GM21717 (cell line): ENCODE results near the gene SMARCAL1.

ENCODE experiments used
- ATAC-seq: cut with Tn5 transposase; IDR thresholded peaks from one replicate; pipeline ENCODE4 v1.9.1; 2021; ENCODE audit warnings: mild to moderate bottlenecking, moderate library complexity; ENCODE audit not compliant: unreplicated experiment

The SMARCAL1 gene

DNA sequence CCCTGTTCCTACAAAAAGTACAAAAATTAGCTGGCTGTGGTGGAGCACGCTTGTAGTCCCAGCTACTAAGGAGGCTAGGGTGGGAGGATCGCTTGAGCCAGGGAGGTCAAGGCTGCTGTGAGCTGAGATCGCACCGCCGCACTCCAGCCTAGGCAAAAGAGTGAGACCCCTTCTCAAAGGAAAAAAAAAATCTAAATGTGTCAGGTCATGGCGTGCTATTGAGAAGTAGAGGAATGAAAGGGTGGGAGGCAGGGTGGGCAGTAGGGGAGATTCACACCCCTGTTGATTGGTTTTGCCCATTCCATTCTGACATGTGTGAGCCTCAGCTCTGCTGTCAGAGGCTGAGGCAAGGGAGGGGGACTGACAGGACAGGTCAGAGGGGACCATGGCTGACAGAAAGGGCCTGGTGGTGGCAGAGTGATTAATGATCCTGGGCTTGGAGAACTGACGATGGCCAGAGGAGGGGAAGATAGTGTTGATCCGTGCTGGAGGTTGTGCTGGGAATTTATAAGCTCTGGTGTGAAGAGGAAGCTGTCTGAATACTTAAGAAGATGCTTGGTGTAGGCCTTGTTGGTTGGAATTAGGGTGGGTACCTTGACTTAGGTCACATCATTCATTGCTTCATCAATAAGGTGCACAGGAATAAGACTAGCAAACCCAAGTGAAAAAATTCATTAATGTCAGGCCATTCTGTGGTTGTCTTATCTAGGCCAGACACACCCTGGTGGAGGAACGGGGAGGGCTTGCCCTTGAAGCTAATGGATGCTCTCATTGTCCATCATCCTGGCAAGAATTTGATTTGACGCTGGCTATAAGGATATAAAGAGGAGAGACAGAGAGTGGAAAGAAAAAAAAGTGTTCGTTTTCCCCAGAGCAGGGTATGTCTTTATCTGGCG, 19.1 kb upstream of the SMARCAL1 start:
- no peak for ATAC-seq

DNA sequence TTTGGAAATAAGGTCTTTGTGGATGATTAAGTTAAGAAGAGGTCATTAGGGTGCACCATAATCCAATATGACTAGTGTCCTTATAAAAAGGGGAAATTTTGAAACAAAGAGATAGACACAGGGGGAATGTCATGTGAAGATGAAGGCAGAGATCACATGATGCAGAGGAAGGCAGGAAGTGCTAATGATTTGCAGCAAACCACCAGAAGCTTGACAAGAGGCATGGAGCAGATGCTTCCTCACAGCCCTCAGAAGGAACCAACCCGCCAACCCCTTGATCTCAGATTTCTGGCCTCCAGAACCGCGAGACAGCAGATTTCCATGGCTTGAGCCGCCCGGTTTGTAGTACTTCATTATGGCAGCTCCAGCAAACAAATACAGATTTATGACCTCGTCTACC, 17.4 kb upstream of the SMARCAL1 start:
- ATAC-seq: no peak

DNA sequence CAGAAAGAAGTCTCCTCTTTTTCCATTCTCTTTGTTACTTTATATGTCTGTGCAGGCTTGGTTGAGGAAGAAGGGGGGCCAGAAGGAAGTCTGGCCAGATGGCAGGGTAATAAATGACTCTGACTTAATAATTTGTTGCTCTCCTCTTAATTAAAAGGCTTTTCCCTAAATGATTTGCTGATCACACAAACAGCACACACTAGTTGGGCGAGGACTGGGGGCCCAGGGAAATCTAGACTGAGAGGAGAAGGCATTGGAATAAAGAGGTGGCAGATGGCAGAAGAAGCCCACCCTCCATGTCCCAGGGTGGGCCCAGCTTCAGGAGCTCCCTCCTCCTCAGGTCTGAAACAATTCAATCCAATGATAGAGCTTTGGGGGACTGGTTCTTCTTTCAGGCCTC, 12.7 kb upstream of the SMARCAL1 start:
- no peak for ATAC-seq

DNA sequence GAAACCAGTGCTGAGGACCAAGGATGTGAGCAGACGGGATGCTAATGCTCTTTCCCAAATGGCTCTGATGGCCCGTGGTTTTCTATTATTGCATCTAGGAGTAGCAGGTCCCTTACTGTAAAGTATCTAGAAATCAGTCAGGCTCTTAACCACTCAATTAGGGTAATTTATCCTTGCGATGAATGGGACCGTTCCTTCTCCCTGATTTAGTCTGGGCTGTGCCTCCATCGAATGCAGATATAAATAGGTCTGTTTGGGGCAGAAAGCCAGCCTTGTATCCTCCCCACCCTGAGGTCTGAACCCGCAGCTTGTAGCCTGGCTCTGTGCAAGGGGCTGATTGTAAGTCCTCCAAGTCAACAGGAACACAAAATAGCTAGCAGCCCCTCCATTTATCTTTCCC, 9.5 kb upstream of the SMARCAL1 start:
- ATAC-seq: no peak

DNA sequence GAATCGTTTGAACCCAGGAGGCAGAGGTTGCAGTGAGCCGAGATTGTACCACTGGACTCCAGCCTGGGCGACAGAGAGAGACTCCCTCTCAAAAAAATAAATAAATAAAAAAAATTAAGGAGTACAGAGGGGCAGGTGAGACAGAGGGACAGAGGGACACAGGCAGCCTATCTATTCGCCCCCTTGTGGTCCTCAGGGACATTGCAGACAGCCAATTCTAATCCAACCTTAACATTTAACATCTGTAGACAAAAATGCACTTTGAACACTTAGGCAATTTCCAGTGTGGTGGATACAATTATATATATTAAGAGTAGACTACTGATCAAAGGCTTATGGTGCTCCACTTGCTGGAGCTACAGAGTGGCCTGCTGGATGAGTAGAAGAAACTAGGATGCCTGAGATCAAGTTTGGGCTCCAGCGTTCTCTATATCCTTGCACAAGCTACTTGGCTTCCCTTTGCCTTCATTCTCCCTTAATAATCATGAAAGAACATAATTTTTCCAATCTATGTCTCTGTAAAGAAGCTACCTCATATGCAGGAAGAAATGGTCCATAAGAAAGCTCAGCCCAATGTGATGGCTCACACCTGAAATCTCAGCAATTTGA, 8.2 kb upstream of the SMARCAL1 start:
- no peak for ATAC-seq

DNA sequence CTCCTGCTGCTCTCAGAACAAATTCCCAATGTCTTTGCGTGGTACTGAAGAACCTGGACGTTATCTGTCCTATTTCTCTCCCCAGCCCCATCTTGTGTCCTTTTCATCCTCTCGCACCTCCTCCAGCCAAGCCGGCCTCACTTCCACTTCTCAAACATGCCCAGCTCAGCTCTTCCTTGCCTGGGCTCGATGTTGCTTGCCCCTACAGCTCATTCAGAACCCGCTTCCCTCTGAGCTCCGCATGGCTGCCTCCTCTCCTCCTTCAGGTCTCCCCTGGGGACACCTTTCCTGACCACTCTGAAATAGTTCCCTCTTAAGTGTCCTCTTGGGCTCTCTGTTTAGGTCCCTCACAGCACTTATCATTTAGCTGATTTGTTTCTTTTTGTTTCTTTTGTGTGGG, 6.7 kb upstream of the SMARCAL1 start:
- no peak for ATAC-seq

DNA sequence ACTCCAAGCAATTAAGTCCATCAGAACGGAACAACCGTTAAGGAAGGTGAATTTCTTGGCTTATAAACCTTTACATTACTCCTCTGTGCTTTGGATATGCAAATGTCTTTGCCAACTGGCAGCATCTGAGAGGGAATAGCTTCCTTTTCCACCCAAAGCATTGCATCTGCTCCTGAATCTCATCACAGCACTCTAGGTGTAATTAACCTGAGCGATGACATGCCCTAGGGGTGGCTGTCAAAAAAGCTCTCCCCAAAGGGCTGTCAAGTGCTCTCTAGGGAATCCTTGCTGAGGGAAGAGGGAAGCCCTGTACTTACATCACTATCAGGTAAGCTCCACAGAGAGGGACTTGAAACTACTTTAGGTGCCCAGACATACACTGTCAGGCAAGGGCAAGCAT, 5.5 kb upstream of the SMARCAL1 start:
- ATAC-seq: no peak

DNA sequence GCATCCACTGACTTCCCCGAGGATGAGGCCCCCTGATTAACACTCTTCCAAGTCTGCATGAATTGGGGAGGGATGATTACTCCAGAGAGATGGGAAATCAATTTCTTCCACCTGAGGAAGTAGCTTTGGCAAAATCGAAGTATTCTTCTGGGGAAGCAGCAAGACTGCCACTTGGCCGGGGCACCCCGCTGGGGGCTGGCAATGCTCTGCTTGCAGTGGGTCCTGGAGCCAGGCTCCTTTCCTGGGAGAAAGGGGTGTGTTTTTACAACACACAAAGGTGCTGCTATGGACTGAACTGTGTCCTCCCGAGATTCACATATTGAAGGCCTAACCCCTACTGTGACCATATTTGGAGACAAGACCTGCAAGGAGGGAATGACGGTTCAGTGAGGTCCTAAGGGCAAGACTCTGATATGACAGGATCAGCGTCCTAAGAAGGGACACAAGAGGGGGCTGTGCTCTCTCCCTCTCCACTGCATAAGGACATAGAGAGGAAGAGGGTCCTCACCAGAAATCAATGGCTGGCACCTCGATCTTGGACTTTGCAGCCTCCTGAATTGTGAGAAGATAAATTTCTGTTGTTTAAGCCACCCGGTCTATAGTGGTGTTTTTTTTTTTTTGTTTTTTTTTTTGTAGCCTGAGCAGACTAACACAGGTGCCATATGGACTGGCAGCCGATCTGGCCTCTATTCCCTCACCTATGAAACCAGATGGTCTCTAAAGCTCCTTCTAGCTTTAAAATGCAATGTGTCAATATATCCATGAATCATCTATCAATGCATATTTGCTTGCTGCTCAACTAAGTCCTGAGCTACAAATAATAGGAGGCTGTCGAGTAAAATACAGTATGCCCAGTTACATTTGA, 3.6 kb upstream of the SMARCAL1 start:
- ATAC-seq: no peak

DNA sequence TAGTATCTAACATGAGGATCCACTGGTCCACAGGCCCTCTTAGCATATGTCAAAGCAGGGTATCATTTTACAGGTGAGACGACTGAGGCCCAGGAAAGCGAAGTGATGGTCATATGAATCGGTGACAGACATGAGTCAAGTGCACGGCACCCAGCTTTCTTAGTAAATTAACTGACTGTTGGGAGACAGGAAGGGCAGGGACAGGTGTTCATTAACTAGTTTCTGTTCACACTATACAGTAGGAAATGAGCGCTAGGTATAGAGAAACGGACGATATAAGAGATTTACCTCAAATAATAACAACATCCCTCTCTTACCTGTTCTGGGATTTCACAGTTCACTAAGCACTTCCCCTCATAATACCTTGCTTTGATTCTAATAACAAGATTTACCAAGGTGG, 1.7 kb upstream of the SMARCAL1 start:
- no peak for ATAC-seq

DNA sequence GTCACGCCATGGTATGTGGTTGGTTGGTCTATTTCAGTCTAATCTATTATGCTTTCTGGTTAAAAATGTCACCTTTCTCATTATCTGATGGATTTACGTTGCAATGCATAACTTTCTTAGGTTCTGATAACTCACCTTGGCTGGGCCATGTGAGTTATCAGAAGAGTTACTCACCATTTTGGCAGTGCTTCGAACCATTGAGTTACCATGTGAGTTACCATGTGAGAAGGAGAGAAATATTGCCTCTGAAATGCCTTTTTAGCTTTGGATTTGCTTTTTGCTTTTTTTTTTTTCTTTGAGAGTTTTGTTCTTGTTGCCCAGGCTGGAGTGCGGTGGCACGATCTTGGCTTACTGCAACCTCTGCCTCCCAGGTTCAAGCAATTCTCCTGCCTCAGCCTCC, 1.6 kb downstream of the SMARCAL1 start:
- ATAC-seq: no peak

DNA sequence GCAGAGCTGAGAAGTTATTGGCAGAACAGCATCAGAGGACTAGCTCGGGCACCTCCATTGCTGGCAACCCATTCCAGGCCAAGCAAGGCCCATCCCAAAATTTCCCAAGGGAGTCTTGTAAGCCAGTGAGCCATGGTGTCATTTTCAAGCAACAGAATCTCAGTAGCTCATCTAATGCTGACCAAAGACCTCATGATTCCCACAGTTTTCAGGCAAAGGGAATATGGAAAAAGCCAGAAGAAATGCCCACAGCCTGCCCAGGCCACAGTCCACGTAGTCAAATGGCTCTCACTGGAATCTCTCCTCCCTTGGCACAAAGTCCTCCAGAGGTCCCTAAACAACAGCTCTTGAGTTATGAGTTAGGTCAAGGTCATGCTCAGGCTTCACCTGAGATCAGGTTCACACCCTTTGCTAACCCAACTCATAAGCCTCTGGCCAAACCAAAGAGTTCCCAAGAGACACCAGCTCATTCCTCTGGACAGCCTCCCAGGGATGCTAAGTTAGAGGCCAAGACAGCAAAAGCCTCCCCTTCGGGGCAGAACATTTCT, 2.6 kb downstream of the SMARCAL1 start:
- ATAC-seq: no peak

DNA sequence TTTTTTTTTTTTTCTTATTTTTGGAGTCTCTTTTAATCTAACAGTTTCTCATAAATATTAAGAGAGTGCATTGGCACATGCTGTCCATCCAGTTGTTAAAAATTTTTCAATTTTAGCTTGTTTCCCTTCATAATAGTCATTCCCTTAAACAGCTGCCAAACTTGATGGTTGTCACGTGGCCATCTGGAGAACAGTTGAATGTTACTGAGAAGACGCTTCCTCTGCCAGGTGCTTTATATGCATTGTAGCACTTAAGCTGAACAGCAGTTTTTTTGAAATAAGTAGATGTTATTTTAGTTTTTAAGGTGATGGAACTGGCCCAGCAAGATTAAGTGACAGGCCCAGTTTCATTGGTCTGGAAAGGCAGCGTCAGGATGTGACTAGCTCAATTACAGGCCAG, 3.3 kb downstream of the SMARCAL1 start:
- ATAC-seq: no peak

DNA sequence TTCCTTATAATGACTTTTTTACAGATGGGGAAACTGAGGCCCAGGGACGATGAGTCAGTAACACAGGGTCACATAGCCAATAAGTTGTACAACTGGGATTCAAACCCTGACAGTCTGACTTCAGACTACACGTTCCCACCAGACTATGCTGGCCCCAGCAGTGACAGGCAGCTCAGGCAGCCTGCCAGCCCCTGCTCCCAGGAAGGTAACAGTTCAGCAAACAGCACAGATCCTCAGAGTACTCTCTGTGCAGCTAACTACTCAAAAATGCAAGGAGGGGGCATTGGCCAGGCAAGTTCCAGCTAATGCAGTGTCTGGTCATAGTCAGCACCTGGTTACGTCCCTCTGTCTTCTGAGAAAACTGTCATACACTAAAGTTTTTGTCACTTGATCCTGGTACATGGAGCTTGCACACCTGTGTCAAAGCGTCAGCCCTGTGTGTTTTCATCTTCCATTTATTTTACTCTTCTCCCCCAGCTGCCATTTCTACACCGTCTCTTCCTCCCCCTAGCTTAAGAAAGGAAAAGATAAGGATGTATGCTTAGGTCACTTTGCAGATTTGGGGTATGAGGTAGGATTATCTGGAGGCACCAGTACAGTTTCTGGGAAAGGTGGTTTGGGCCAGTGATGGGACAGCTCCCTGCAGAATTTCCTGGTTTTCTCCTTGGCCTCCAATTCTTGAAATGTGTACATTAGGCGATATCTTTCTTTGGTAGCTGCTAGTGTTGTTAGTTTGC, 4.5 kb downstream of the SMARCAL1 start:
- no peak for ATAC-seq

DNA sequence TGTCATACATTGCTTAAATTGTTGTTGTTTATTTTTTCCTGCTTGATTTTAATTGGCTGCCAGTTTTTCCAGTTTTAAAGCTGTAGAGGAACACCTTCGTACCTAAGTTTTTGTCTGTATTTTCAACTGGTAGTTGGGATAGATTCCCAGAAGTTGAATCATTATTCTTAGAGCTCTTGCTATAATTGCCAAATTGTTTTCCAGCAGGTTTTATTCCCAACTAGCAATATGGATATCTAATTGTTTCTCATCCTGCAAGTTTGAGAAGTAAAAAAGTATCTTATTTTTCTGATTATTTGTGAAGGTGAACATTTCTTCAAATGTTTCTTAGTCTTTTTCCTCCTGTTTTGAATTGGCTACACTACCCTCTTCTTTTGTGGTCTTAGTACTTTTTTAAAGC, 6.7 kb downstream of the SMARCAL1 start:
- no peak for ATAC-seq

DNA sequence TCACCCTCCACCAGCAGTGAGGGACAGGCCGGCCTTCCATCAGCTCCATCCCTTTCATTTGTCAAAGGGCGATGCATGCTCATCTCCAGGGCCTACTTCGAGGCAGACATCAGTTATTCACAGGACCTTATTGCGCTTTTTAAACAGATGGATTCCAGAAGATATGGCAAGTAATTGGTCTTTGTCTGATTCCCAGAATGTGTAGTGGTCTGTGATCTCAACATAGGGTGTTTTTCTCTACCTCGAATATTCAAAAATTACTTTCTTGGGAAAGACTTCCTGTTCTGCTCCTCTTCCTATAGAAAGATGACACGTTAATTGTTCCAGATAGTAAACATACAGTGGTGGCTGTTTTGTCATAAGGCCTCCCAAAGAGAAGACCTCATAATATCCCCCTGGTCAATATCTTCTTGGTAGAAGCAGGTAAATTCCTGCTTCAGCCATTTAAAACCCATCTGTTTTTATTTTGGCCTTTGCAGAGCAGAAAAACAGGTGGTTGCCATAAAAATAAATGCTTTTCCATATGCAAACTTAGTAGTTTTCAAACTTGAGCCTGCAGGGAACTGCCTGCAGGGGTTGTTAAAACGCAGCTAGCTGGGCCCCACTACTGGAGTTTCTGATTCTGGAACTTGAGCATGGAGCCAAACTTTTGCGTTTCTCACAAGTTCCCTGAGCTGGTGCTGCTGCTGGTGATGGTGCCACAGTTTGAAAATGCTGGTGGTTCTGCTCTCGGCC, 8.2 kb downstream of the SMARCAL1 start:
- ATAC-seq: no peak

DNA sequence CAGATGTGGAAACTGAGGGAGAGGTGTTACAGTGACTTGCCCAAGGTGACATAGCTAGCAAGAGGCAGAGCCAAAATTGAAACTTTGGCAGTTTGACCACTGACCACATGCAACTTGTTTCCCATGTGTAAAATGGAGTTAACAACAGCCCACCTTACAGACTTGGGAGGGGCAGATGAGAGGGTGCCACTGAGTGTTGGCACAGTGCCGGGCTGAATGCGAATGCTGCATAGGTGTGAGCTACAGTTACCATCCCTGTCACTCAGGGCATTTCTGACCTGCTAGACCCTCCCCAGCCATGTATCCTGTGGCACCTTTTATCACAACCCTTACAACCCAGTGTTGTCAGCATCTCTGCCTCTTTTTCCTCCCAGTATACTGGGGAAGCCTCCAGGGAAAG, 10.8 kb downstream of the SMARCAL1 start:
- no peak for ATAC-seq

DNA sequence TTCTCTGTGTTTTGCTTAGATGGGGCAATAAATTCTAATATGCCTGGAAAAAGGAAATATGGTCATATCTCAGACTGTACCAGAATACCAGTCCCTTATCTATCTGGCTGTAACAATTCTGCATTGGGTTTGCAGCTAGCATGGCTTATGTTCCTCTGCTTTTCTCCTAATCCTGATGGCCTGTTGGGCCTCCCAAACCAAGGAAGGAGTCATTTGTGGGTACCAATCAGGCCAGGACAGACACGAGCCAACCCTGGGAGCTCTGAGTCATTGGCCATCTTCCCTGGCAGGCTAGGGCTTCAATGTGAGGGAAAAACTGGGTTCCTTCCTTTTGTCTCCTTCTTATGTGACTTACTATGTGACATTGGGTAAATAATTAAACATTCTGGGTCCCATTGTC, 12.0 kb downstream of the SMARCAL1 start:
- ATAC-seq: no peak

DNA sequence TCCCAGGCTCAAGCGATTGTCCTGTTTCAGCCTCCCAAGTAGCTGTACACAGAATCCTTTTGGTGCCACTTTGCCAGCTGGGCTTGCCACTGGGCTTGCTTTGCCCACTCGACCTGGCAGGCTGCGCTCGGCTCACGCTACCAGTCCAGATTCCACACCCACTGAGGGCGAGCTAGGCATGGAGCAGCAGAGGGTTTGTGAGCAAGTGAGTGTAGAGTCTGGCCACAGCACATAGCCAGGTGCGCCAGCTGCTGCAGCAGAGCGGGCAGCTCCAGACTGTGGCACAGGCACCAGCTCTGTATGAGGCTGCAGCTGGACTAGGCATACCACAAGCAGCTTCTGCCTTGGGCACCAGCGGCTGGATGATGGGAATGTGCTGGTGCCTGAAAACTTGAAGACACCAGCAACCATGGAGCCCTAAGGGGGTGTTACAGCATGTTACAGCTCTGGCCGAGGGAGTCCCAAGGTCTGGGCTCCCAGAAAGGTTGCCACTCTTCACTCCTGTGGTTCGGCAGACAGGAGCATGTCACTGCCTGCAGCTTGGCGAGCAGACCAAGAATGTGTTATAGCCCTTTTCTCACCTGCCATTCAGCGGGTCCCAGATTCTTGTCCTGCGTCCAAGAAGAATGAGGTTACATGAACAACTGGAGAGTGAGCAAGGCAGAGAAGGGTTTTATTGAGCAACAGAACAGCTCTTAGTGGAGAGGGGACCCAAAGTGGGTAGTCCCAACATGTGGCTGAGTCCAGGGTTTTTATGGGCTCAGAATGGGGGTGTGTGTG, 12.9 kb downstream of the SMARCAL1 start:
- ATAC-seq: no peak

DNA sequence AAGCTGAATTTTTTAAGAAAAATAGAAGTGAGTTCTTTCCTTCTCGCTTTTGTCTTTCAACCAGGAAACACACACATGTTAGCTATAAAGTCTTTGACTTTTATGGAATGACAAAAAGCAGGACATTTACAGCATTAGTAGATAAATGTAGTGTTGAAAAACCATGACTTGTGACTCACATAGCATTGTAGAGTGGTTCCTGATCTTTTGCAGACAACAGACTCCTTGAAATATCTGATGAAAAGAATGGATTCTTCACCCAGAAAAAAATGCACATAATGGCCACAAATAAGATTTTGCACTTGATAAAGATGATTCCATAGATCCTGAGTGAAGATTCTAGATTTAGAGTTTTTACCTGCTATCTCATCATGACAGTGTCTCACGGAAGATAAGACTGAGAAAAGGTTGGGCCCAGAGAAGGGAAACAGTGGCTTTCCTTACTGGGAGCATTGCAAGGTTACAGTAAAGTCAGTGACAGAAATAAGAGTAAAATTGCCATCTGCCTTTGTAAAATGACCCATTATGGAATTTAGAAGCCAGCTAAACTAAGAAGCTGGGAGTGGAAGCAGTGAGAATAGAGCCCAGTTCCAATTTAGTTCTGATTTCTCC, 14.0 kb downstream of the SMARCAL1 start:
- no peak for ATAC-seq
